ENCODE results near the gene LIAS.
"Not testable (repeated sequence)": the region's sequence is repeated elsewhere in the genome, so short reads cannot be mapped to it uniquely, and the experiment has no call there.

The LIAS gene

DNA sequence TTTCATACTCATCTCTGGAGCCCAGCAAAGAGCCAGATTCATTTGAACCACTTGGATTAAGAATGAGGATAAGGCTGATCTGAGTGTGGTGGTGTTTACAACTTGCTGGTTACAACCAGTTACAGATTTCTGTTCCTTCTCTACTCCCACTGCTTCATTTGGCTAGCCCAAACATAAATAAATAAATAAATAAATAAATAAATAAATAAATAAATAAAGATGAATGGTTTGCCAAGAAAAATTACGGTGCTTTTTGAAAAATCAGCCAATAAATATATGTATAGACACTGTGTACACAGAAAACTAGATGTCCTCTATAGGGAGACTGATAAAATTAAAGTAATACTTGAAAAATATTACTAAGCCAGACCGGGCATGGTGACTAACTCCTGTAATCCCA, 17.3 kb upstream of the LIAS start:
- DNase-seq (ENCODE audit: low spot score in 2 of 2) (no peak), ATAC-seq (replicated peaks; ENCODE audit: extremely low read depth, poor library complexity, severe bottlenecking) (no peak)
- Mint-ChIP-seq H3K4me3 (no peak overlapping the region), H3K27ac (ENCODE audit: low read depth) (no peak overlapping the region), H3K27me3 (peaks cover 18% of the 10 kb centered on the region), H3K4me1 (no peaks in the 10 kb centered on the region), H3K36me3 (ENCODE audit: insufficient read depth) (no peaks in the 10 kb centered on the region), H3K9me3 (no peaks in the 10 kb centered on the region)

DNA sequence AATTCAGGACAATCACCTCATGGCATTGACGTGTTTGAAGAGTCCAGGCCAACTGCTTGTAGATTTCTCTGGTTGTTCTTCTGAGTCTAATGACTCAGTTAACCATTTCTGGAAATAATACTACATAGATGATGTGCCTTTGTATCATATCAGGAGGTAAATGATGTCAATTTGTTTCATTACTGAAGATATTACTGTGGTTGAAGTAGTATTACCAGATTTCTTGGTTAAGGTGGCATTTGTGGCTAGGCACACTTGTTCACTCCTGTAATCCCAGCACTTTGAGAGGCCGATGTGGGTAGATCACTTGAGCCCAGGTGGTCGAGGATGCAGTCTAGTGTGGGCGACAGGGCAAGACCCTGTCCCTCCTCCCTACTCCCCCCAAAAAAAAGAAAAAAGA, 15.9 kb upstream of the LIAS start:
- Mint-ChIP-seq H3K4me3 (no peak overlapping the region), H3K9me3 (no peaks in the 10 kb centered on the region), H3K27me3 (peaks cover 10% of the 10 kb centered on the region), H3K27ac (ENCODE audit: low read depth) (no peak overlapping the region), H3K4me1 (no peaks in the 10 kb centered on the region), H3K36me3 (ENCODE audit: insufficient read depth) (peaks cover 2% of the 10 kb centered on the region)
- DNase-seq (ENCODE audit: low spot score in 2 of 2) (no peak), ATAC-seq (replicated peaks; ENCODE audit: extremely low read depth, poor library complexity, severe bottlenecking) (no peak)

DNA sequence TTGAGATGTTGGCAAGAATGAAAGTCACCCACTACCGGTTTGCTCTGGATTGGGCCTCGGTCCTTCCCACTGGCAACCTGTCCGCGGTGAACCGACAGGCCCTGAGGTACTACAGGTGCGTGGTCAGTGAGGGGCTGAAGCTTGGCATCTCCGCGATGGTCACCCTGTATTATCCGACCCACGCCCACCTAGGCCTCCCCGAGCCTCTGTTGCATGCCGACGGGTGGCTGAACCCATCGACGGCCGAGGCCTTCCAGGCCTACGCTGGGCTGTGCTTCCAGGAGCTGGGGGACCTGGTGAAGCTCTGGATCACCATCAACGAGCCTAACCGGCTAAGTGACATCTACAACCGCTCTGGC, 12.4 kb upstream of the LIAS start:
- Mint-ChIP-seq H3K9me3 (no peaks in the 10 kb centered on the region), H3K27ac (ENCODE audit: low read depth) (no peak overlapping the region), H3K27me3 (peaks cover 10% of the 10 kb centered on the region), H3K36me3 (ENCODE audit: insufficient read depth) (peaks cover 8% of the 10 kb centered on the region), H3K4me3 (peak overlapping the region; percentile 63), H3K4me1 (peaks cover 5% of the 10 kb centered on the region)
- no peak for DNase-seq (ENCODE audit: low spot score in 2 of 2)
- ATAC-seq (replicated peaks; ENCODE audit: extremely low read depth, poor library complexity, severe bottlenecking) = no peak

DNA sequence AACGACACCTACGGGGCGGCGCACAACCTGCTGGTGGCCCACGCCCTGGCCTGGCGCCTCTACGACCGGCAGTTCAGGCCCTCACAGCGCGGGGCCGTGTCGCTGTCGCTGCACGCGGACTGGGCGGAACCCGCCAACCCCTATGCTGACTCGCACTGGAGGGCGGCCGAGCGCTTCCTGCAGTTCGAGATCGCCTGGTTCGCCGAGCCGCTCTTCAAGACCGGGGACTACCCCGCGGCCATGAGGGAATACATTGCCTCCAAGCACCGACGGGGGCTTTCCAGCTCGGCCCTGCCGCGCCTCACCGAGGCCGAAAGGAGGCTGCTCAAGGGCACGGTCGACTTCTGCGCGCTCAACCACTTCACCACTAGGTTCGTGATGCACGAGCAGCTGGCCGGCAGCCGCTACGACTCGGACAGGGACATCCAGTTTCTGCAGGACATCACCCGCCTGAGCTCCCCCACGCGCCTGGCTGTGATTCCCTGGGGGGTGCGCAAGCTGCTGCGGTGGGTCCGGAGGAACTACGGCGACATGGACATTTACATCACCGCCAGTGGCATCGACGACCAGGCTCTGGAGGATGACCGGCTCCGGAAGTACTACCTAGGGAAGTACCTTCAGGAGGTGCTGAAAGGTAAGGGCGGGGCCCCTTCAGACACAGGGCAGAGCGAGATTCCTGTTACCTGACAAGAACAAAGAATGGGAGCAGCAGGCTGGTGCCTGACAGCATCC, 11.8 kb upstream of the LIAS start:
- Mint-ChIP-seq H3K4me1 (peaks cover 5% of the 10 kb centered on the region), H3K27me3 (peaks cover 10% of the 10 kb centered on the region), H3K36me3 (ENCODE audit: insufficient read depth) (peaks cover 11% of the 10 kb centered on the region), H3K4me3 (peak overlapping the region; percentile 63), H3K27ac (ENCODE audit: low read depth) (no peak overlapping the region), H3K9me3 (no peaks in the 10 kb centered on the region)
- DNase-seq (ENCODE audit: low spot score in 2 of 2) (peak; percentile 19 to 34), ATAC-seq (replicated peaks; ENCODE audit: extremely low read depth, poor library complexity, severe bottlenecking) (peak; percentile 85)

DNA sequence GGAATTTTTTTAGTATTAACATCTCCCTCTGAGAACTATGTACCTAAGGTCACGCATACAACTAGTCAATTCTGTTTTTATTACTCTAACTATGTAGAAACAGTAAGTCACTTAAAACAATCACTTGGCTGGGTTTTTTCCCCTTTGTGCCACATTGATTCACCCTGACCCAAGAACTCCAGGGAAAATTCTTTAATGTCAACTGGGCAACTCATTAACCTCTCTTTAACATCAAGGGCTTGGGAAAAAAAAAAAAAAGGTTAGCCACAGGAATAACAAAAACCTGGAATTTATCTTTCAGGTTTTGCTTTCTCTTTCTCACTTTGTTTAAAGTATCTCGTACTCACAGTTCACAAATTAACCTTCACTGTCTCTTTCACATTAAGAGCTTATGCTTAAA, 8.2 kb upstream of the LIAS start:
- no peaks in the 10 kb centered on the region for H3K9me3 Mint-ChIP-seq
- peak overlapping the region; percentile 85 for H3K27ac Mint-ChIP-seq (ENCODE audit: low read depth)
- H3K4me1 Mint-ChIP-seq = peaks cover 5% of the 10 kb centered on the region
- H3K27me3 Mint-ChIP-seq = no peaks in the 10 kb centered on the region
- no peak overlapping the region for H3K4me3 Mint-ChIP-seq
- ATAC-seq (replicated peaks; ENCODE audit: extremely low read depth, poor library complexity, severe bottlenecking) = no peak
- peaks cover 45% of the 10 kb centered on the region for H3K36me3 Mint-ChIP-seq (ENCODE audit: insufficient read depth)
- no peak for DNase-seq (ENCODE audit: low spot score in 2 of 2)

DNA sequence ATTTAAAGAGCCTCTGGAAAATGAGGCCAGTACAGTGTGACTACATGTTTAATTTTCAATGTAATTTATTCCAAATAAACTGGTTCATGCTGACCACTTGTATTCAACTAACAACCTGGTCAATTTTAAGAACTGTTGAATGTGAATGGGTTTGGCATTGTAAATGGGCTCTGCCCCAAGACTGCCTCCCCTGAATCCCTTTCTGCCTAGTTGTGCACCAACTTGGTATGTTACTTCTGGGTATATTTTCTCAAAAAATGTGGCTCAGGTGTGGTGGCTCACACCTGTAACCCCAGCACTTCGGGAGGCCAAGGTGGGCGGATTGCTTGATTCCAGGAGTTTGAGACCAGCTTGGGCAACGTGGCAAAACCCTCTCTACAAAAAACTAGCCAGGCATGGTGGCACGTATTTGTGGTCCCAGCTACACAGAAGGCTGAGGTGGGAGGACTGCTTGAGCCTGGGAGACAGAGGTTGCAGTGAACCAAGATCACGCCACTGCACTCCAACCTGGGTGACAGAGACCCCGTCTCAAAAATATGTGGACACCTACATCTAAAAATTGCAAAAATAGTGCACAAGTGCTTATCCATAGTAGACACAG, 7.3 kb upstream of the LIAS start:
- no peak for DNase-seq (ENCODE audit: low spot score in 2 of 2)
- Mint-ChIP-seq H3K4me1 (peaks cover 7% of the 10 kb centered on the region), H3K27ac (ENCODE audit: low read depth) (peak overlapping the region; percentile 85), H3K36me3 (ENCODE audit: insufficient read depth) (peaks cover 54% of the 10 kb centered on the region), H3K9me3 (no peaks in the 10 kb centered on the region), H3K27me3 (no peaks in the 10 kb centered on the region), H3K4me3 (no peak overlapping the region)
- ATAC-seq (replicated peaks; ENCODE audit: extremely low read depth, poor library complexity, severe bottlenecking) = no peak

DNA sequence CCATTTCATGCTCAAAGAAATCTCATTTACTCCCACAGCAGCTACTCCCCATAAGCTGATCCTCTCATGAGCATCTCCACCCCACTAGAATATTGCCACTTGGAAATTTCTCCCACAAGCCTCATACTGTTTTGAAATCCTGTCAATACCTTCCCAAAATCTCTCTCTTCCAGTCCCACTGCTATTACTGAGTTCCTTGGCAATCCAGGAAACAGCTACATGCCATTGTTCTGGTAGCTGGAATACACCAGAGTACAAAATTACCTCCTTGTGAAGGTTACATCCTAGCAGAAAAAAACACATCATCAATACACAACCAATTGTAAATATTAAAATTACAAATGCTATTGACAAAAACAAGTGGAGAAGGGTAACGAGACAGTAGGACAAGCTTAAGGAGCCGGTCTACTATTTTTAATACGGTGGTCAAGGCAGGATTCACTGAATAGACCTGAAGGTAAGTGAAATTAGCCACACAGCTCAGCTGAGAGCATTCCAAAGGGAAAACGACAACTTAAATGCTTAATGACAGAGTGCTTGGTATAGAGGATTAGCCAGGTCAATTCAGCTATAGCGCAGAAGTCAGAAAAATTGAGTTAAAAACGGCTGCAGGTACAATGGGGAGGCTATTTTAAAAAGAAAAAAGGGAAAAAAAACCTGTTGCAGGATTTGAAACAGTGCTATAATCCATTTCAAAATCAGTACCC, 6.5 kb upstream of the LIAS start:
- H3K4me1 Mint-ChIP-seq = peaks cover 15% of the 10 kb centered on the region
- H3K4me3 Mint-ChIP-seq = no peak overlapping the region
- H3K27ac Mint-ChIP-seq (ENCODE audit: low read depth) = no peak overlapping the region
- no peak for ATAC-seq (replicated peaks; ENCODE audit: extremely low read depth, poor library complexity, severe bottlenecking)
- peaks cover 60% of the 10 kb centered on the region for H3K36me3 Mint-ChIP-seq (ENCODE audit: insufficient read depth)
- H3K9me3 Mint-ChIP-seq = no peaks in the 10 kb centered on the region
- H3K27me3 Mint-ChIP-seq = no peaks in the 10 kb centered on the region
- no peak for DNase-seq (ENCODE audit: low spot score in 2 of 2)

DNA sequence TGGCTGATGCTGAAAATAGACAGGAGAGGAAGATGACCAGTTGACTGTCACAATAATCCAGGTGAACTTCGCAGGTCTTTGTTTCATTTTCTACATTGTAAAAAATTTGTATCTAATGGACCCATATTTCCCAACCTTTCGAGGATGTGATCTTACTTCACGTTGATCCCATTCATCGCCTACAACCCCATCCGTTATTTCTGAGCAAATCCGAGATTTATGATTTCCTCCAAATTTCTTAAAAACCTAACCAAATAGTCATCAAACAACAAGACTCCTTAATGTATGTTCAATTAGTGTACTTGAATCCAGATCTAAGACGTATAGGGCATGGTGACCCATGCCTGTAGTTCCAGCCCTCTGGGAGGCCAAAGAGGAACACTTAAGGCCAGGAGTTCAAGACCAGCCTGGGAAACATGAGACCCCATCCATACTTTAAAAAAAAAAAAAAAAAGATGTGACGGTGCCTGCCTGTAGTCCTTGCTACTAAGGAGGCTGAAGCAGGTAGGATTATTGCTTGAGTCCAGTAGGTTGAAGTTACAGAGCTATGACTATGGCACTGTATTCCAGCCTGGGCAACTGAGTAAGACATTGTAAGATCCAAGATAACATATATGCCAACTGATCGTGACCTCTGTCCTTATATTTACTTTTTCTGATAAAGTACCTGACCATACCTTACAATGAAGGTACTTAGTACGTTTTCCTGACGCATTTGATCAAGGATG, 5.8 kb upstream of the LIAS start:
- peaks cover 67% of the 10 kb centered on the region for H3K36me3 Mint-ChIP-seq (ENCODE audit: insufficient read depth)
- H3K4me3 Mint-ChIP-seq = no peak overlapping the region
- peaks cover 22% of the 10 kb centered on the region for H3K4me1 Mint-ChIP-seq
- H3K27ac Mint-ChIP-seq (ENCODE audit: low read depth) = no peak overlapping the region
- no peaks in the 10 kb centered on the region for H3K27me3 Mint-ChIP-seq
- no peak for ATAC-seq (replicated peaks; ENCODE audit: extremely low read depth, poor library complexity, severe bottlenecking)
- H3K9me3 Mint-ChIP-seq = no peaks in the 10 kb centered on the region
- DNase-seq (ENCODE audit: low spot score in 2 of 2) = no peak

DNA sequence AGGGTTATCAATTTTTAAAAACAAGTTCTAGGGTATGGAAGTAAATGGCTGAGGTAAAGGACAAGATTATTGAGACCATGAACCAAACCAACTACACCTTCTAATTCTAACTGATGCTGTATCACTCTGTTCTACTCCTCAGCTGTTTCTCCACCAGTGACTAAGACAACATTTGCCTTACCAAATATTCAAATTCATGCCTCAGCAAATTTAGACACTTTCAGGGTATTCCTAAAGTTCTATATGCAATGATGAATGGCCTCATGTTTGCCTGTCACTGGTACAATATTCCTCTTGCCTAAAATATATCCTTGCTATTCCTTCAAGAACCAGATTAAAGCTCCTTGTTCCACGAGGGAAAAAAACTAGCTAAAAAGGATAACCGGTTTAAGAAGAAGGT, 5.1 kb upstream of the LIAS start:
- H3K27ac Mint-ChIP-seq (ENCODE audit: low read depth) = no peak overlapping the region
- H3K27me3 Mint-ChIP-seq = no peaks in the 10 kb centered on the region
- DNase-seq (ENCODE audit: low spot score in 2 of 2) = no peak
- ATAC-seq (replicated peaks; ENCODE audit: extremely low read depth, poor library complexity, severe bottlenecking) = no peak
- no peak overlapping the region for H3K4me3 Mint-ChIP-seq
- H3K36me3 Mint-ChIP-seq (ENCODE audit: insufficient read depth) = peaks cover 74% of the 10 kb centered on the region
- H3K9me3 Mint-ChIP-seq = no peaks in the 10 kb centered on the region
- H3K4me1 Mint-ChIP-seq = peaks cover 29% of the 10 kb centered on the region

DNA sequence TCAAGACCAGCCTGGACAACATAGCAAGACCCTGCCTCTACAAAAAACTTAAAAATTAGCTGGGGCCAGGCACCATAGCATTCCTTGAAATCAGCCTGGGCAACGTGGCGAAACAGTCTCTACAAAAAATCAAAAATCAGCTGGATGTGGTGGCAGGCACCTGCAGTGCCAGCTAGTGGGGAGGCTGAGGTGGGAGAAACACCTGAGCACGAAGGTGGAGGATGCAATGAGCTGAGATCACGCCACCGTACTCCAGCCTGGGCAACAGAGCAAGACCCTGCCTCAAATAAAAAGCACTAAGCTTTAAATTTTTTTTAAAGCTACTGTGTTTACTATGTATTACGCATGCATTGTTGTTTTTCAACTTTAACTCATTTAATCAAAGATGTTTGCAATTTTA, 3.4 kb upstream of the LIAS start:
- H3K4me3 Mint-ChIP-seq = no peak overlapping the region
- ATAC-seq (replicated peaks; ENCODE audit: extremely low read depth, poor library complexity, severe bottlenecking) (no peak), DNase-seq (ENCODE audit: low spot score in 2 of 2) (no peak)
- H3K27ac Mint-ChIP-seq (ENCODE audit: low read depth) = no peak overlapping the region
- H3K4me1 Mint-ChIP-seq = peaks cover 28% of the 10 kb centered on the region
- H3K9me3 Mint-ChIP-seq = no peaks in the 10 kb centered on the region
- H3K27me3 Mint-ChIP-seq = no peaks in the 10 kb centered on the region
- peaks cover 86% of the 10 kb centered on the region for H3K36me3 Mint-ChIP-seq (ENCODE audit: insufficient read depth)

DNA sequence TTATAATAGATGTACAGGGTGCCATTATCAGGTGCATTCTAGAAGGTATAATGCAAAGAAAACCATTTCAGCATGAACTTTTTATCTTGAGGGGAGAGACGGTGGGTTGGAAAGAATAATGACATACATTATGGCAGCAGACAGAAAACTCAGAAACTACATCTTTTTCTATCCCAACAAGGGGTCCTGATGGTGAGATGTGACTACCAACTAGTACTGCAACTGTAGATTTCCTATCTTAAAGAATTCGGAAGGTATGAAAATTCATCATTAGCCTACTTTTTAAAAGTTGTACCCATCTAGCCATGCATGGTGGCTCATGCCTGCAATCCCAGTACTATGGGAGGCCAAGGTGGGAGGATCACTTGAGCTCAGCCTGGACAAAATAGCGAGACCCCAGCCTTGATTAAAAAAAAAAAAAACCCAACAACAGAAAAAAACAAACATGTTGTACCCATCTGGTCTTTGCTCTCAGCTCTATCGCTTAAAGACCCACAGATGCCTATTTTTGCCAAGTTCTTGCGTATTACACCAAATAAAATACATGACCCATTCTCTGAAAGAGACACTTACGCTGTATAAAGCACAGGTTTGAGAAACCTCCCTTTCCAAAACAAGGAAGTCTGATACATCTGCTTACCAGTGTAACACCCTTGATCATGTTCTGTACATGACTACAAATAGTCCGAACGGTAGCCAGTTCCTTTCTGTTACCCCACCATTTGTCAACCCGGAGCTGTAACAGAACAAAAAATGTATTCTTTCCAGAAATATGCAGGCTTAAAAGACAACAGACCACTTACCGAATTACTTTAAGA, 1.7 kb upstream of the LIAS start:
- peaks cover 24% of the 10 kb centered on the region for H3K4me1 Mint-ChIP-seq
- H3K4me3 Mint-ChIP-seq = peak overlapping the region; percentile 97
- ATAC-seq (replicated peaks; ENCODE audit: extremely low read depth, poor library complexity, severe bottlenecking) = no peak
- peaks cover 76% of the 10 kb centered on the region for H3K36me3 Mint-ChIP-seq (ENCODE audit: insufficient read depth)
- no peak for DNase-seq (ENCODE audit: low spot score in 2 of 2)
- no peaks in the 10 kb centered on the region for H3K27me3 Mint-ChIP-seq
- peak overlapping the region; percentile 100 for H3K27ac Mint-ChIP-seq (ENCODE audit: low read depth)
- no peaks in the 10 kb centered on the region for H3K9me3 Mint-ChIP-seq

DNA sequence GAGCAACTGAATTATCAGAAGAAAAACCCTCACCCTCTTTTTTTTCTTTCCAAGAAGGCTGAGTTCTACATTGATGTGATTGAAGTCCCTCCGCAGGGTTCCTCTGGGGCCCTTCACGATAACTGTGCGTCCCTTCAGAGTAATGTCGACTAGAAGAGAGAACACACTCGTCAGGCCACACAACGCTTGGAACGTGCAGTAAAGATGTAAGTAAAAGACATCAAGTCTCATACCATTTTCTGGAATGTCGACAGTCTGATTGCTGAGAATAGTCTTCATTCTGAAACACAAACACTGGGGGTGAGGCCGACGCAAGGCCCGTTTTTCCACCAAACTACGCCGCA, 723 bp upstream of the LIAS start:
- not testable (repeated sequence) for H3K27me3 Mint-ChIP-seq; H3K9me3 Mint-ChIP-seq; DNase-seq (ENCODE audit: low spot score in 2 of 2)
- Mint-ChIP-seq H3K4me3 (peak overlapping the region; percentile 97), H3K4me1 (peaks cover 24% of the 10 kb centered on the region), H3K27ac (ENCODE audit: low read depth) (peak overlapping the region; percentile 100), H3K36me3 (ENCODE audit: insufficient read depth) (peaks cover 68% of the 10 kb centered on the region)
- ATAC-seq (replicated peaks; ENCODE audit: extremely low read depth, poor library complexity, severe bottlenecking) = peak; percentile 10
